ENCODE measurements around the gene RPL41. TPM values are rescaled to one million over a fixed set of nuclear protein-coding genes. Genes with fewer than 3 reads are reported as not detected.

RPL41 gene
- total and polyA plus RNA-seq, 9 of the 15 experiments (the other 6 are each of a cell fraction or from before 2014, with no cell fraction given) = 3,403 to 11,276 (median 5,604) TPM

- TF ChIP-seq RBM39 (optimal IDR thresholded peaks at IDR 0.05; ENCODE audit: low read depth, low read length) (peak; percentile 92), KDM5B (IDR thresholded peaks at IDR 0.05; ENCODE audit: insufficient replicate concordance, low read depth, low read length) (peak; percentile 100), FOSL1 (tag; conservative IDR thresholded peaks at IDR 0.05) (peak; percentile 40; the same call in 1 of the 2 replicates), BRCA1 (IDR thresholded peaks at IDR 0.05) (no peak), BRCA1 (CRISPR knock-in tag; IDR thresholded peaks at IDR 0.05) (no peak), KAT8 (IDR thresholded peaks at IDR 0.05; ENCODE audit: low read depth) (no peak; the same call in 1 of the 2 replicates), EGR1 (conservative IDR thresholded peaks at IDR 0.05) (no peak), ARID1B (IDR thresholded peaks at IDR 0.05) (peak; percentile 37), ZFP30 (CRISPR knock-in tag; IDR thresholded peaks at IDR 0.05; ENCODE audit: borderline replicate concordance) (no peak), JUN (IDR thresholded peaks at IDR 0.05; ENCODE audit: borderline replicate concordance, low read depth, low read length) (peak; percentile 70), JUN (CRISPR knock-in tag; IDR thresholded peaks at IDR 0.05; ENCODE audit: borderline replicate concordance) (no peak), ELF2 (CRISPR knock-in tag; IDR thresholded peaks at IDR 0.05) (0 out of 2 replicates have a peak, but pooled peaks have one; percentile 38), MBD2 (IDR thresholded peaks at IDR 0.05; ENCODE audit: borderline replicate concordance, low read depth) (peak; percentile 88), SMARCA5 (IDR thresholded peaks at IDR 0.05) (no peak), PYGO2 (tag; IDR thresholded peaks at IDR 0.05) (no peak), ZNF778 (CRISPR knock-in tag; IDR thresholded peaks at IDR 0.05) (no peak), SAFB2 (IDR thresholded peaks at IDR 0.05; ENCODE audit: borderline replicate concordance, low read depth, low read length, severe bottlenecking) (no peak), PTTG1 (tag; IDR thresholded peaks at IDR 0.05; ENCODE audit: low read depth) (no peak), ADNP (tag; IDR thresholded peaks at IDR 0.05) (no peak), TEAD4 (IDR thresholded peaks at IDR 0.05; ENCODE audit: low read length) (peak; percentile 3; the same call in 1 of the 2 replicates), TEAD4 (CRISPR knock-in tag; IDR thresholded peaks at IDR 0.05; ENCODE audit: borderline replicate concordance) (no peak), MIER1 (IDR thresholded peaks at IDR 0.05; ENCODE audit: low read depth) (peak; percentile 75)
- TF ChIP-seq, protein P1, sequence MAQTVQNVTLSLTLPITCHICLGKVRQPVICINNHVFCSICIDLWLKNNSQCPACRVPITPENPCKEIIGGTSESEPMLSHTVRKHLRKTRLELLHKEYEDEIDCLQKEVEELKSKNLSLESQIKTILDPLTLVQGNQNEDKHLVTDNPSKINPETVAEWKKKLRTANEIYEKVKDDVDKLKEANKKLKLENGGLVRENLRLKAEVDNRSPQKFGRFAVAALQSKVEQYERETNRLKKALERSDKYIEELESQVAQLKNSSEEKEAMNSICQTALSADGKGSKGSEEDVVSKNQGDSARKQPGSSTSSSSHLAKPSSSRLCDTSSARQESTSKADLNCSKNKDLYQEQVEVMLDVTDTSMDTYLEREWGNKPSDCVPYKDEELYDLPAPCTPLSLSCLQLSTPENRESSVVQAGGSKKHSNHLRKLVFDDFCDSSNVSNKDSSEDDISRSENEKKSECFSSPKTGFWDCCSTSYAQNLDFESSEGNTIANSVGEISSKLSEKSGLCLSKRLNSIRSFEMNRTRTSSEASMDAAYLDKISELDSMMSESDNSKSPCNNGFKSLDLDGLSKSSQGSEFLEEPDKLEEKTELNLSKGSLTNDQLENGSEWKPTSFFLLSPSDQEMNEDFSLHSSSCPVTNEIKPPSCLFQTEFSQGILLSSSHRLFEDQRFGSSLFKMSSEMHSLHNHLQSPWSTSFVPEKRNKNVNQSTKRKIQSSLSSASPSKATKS (CRISPR knock-in tag; IDR thresholded peaks at IDR 0.05) = no peak
Measured at GRCh38 chr12:56116267-56117081, at the start of gene RPL41 (continued).

All from K562 (cell line).